HG03175 (cell line): ENCODE results near the gene ANKRD36.
"Not testable (repeated sequence)": the region's sequence is repeated elsewhere in the genome, so short reads cannot be mapped to it uniquely, and the experiment has no call there.

Experiments used
- ATAC-seq: cut with Tn5 transposase; IDR thresholded peaks from one replicate; pipeline ENCODE4 v1.9.1; 2021; ENCODE audit warnings: mild to moderate bottlenecking, moderate library complexity; ENCODE audit not compliant: unreplicated experiment

ANKRD36 gene

DNA sequence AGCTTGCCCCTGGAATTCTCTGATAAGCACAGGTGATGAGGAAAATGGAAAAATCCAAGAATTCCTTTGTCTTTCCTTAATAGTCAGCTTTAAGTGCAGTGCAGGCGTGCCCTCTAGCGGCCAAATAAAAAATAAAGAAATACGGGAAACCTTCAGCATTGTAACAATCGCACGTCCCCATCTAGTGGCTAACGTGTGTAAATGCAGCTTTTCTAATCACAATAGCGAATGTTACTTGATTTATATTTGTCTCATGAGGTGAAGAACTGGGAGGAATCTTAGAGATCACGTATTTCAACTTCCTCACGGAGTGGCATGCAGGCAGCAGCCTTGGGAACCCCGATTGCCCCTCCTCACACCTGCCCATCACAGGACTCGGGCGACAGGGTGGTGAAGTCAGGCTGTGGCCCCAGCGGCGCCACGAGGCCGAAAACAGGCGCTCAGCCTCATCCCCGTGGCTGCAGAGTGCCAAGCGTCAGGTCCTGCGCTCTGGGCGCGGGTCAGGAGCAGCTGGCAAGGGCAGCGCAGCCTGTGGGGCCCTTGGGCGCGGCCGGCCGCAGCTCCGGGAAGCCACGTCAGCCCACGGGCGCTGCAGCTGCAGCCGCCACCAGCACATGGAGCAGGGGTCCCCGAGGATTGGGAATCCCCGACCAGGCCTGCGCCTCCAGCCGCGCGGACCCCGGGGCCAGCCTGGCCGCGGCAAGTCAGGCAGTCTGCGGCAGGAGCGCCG is 468 bp upstream of the ANKRD36 start:
- peak; percentile 48 for ATAC-seq

DNA sequence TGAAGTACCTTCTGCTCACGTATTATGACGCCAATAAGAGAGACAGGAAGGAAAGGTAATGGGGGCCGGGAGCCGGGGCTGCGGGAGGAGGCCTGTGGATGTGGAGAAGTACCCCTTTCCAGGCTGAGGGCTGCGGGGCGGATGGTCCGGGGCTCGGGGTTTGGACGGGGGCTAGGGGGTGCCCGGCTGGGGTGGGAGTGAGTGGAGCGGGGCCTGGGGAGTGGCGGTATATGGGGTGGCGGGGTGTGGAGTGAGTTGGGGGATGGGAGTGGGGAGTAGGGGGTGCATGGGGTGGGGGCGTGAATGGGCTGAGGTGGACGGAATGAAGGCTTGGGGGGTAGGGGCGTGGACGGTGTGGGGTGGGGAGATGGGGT is 916 bp downstream of the ANKRD36 start:
- ATAC-seq = not testable (repeated sequence)

DNA sequence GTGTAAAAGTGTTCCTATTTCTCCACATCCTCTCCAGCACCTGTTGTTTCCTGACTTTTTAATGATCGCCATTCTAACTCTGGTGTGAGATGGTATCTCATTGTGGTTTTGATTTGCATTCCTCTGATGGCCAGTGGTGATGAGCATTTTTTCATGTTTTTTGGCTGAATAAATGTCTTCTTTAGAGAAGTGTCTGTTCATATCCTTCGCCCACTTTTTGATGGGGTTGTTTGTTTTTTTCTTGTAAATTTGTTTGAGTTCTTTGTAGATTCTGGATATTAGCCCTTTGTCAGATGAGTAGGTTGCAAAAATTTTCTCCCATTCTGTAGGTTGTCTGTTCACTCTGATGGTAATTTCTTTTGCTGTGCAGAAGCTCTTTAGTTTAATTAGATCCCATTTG is 16.1 kb downstream of the ANKRD36 start:
- ATAC-seq = not testable (repeated sequence)

DNA sequence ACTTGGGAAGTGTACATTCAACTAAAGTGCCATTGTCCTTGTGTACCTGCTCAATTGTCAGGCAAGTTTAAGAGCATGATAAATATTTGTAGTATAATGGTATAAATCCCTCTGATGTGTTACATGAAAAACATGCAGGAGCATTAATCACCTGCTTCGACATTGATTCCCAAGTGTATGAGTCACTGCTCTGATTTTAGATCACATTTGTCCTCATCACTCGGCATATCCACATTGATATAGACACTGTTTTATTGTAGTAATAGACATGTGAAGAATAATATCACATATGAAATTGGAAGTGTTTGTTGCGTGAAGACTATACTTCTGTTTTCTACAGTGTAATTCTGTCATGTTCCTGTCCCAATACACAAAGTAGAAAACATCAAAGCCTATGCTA is 31.1 kb downstream of the ANKRD36 start:
- ATAC-seq = not testable (repeated sequence)

DNA sequence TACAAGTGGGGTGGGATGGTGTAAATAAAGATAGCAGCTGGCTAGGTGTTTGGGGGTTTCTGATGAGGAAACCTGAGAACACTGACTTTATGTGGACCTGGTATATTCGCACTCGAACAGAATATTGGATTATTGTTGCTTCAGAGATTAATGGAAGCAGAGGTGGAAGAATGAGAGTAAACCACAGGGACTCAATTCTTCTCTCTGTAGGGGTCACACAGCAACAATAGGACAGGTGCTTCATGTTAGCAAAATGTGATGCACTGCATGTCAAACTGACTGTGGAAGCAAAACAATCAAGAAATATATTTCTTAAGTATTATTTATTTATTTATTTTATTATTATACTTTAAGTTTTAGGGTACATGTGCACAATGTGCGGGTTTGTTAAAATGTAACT is 53.6 kb downstream of the ANKRD36 start:
- not testable (repeated sequence) for ATAC-seq

DNA sequence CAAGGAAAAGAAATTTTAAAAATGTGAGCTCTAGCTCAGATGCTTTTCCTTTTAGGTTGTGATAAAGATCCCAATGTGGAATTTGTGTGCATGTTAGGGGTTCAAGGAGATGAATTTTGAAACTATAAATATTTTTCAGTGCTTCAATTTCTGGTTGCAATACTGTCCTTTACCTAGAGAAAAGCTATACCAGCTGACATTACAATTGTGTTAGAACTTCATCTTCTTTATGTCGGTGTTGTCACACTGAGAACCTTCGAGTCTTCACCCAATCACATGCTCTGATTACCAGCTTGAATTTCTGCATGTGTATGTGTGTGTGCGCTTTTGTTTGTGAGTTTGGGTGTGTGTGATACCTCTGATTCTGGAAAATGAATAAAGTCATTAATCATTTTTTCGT is 55.0 kb downstream of the ANKRD36 start:
- ATAC-seq = not testable (repeated sequence)

DNA sequence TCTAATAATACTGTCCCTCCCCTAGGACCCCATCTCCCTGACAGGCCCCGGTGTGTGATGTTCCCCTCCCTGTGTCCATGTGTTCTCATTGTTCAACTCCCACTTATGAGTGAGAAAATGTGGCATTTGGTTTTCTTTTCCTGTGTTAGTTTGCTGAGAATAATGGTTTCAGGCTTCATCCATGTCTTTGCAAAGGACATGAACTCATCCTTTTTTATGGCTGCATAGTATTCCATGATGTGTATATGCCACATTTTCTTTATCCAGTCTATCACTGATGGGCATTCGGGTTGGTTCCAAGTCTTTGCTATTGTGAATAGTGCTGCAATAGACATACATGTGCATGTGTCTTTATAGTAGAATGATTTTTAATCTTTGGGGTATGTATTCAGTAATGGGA is 55.6 kb downstream of the ANKRD36 start:
- ATAC-seq = not testable (repeated sequence)

DNA sequence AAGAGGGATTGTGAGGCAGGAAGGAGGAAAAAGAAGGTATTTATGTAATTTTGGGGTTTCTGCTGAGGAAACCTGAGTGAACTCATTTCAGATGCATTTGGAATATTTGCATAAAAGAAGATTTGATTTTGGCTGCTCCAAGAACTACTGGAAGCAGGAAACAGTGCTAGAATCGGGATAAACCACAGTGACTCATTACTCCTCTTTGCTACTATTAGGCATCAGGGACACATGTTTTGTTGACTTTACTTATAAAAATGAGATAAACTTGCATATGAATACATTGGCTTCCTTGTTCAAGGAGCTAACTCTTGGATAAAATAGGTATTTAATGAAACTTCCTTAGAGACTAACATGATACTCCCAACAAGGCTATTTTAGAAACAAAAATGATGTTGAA is 67.4 kb downstream of the ANKRD36 start:
- ATAC-seq = not testable (repeated sequence)

DNA sequence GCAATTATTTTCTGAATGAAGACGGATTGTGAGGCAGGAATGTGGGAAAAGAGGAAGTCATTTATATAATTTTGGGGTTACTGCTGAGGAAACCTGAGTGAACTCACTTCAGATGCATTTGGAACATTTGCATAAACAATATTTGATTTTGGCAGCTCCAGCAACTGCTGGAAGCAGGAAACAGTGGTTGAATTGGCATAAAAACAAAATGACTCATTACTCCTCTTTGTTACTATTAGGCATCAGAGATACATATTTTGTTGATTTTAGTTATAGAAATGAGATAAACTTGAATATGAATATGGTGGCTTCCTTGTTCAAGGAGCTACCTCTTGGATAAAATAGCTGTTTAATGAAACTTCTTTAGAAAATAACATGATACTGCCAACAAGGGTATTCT is 82.4 kb downstream of the ANKRD36 start:
- ATAC-seq = not testable (repeated sequence)

DNA sequence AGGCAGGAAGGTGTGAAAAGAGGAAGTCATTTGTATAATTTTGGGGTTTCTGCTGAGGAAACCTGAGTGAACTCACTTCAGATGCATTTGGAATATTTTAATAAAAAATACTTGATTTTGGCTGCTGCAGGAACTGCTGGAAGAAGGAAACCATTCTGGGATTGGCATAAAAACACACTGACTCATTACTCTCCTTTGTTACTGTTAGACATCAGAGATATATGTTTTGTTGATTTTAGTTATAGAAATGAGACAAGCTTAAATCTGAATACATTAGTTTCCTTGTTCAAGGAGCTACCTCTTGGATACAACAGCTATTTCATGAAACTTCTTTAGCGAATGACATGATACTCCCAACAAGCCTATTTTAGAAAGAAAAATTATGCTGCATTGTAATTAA is 84.3 kb downstream of the ANKRD36 start:
- not testable (repeated sequence) for ATAC-seq

DNA sequence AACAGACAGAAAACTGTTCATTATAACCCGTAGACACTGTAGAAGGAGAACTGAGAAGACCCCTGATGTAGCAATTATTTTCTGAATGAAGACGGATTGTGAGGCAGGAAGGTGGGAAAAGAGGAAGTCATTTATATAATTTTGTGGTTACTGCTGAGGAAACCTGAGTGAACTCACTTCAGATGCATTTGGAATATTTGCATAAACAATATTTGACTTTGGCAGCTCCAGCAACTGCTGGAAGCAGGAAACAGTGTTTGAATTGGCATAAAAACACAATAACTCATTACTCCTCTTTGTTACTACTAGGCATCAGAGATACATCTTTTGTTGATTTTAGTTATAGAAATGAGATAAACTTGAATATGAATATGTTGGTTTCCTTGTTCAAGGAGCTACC is 87.9 kb downstream of the ANKRD36 start:
- not testable (repeated sequence) for ATAC-seq

DNA sequence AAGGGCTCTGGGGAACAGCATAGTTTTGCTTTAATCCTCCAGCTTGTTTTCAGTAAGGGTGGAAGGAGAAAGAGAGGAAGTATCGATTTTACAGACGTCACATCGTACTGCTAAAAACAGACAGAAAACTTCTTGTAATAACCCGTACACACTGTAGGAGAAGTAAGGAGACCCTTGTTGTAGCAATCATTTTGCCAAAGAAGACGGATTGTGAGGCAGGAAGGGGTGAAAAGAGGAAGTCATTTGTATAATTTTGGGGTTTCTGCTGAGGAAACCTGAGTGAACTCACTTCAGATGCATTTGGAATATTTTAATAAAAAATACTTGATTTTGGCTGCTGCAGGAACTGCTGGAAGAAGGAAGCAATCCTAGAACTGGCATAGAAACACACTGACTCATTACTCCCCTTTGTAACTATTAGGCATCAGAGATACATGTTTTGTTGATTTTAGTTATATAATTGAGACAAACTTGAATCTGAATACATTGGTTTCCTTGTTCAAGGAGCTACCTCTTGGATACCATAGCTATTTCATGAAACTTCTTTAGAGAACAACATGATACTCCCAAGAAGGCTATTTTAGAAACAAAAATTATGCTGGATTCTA is 89.8 kb downstream of the ANKRD36 start:
- not testable (repeated sequence) for ATAC-seq

DNA sequence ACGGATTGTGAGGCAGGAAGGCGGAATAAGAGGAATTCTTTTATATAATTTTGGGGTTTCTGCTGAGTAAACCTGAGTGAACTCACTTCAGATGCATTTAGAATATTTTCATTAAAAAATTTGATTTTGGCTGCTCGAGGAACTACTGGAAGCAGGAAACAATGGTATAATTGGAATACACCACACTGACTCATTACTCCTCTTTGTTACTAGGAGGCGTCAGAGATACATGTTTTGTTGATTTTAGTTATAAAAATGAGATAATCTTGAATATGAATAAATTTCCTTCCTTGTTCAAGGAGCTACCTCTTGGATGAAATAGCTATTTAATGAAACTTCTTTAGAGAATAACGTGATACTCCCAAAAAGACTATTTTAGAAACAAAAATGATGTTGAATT is 97.4 kb downstream of the ANKRD36 start:
- ATAC-seq = no peak

DNA sequence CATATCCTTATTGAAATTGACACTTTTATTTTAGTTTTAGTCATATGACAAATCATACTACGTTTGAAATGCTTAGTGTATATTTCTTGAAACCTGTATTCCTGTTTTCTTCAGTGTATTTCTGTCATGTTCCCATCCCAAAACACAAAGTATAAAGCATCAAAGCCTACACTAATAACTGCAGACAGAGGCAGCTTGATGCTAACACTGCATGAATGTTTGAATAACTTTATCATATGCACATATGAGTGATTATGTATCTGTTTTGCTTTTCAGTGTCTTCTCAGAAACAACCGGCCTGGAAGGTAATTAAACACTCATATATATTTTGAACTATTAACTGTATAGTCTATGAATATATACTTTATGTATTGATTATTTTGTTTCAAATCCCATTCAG is 102.1 kb downstream of the ANKRD36 start:
- ATAC-seq = not testable (repeated sequence)

DNA sequence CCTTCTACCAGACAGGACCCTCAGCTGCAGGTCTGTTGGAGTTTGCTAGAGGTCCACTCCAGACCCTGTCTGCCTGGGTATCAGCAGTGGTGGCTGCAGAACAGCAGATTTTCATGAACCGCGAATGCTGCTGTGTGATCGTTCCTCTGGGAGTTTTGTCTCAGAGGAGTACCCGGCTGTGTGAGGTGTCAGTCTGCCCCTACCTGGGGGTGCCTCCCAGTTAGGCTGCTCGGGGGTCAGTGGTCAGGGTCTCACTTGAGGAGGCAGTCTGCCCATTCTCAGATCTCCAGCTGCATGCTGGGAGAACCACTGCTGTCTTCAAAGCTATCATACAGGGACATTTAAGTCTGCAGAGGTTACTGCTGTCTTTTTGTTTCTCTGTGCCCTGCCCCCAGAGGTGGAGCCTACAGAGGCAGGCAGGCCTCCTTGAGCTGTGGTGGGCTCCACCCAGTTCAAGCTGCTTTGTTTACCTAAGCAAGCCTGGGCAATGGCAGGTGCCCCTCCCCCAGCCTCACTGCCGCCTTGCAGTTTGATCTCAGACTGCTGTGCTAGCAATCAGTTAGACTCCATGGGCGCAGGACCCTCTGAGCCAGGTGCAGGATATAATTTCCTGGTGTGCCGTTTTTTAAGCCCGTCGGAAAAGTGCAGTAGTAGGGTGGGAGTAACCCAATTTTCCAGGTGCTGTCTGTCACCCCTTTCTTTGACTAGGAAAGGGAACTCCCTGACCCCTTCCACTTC is 118.1 kb downstream of the ANKRD36 start:
- not testable (repeated sequence) for ATAC-seq

DNA sequence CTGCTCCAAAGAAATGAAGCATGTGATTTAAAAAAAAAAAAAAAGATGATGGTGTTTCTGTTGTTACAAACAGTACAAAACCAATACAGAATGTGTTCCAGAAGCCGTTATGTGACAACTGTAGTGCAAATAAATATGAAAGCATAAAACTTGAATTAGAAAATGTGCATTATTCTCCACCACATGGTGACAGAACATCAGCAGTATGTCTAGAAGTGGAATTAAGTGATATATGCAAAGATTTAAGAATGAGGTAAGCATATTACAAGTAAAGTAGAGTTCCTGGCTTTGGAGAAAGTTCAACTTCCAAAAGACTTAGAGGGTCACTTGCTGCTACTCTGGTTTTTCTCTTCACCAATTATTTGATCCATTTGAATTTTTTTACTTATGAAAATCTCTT is 120.0 kb downstream of the ANKRD36 start:
- not testable (repeated sequence) for ATAC-seq

DNA sequence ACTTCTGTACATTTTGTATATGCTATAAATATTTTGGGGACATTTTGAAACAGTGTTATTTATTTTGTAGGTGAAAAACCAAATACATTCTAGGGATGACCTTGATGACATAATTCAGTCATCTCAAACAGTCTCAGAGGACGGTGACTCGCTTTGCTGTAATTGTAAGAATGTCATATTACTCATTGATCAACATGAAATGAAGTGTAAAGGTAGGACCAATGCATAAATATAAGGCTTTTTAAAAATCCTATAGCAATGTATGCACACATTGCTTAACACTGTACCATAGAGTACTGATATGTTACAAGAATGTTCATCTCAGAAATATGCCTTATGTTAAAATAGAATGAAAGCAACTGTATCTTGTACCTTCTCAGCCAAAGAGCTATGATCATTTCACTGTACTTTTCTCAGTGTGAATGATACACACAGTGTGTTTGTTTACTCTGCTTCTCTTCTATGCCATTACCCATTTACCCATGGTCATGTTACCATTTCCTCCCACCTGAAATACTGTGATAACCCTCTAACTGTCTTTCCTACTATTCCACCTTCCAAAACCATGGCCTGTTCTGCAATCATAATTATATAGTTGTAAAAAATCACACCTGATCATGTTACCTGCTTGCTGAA is 120.8 kb downstream of the ANKRD36 start:
- ATAC-seq = not testable (repeated sequence)

DNA sequence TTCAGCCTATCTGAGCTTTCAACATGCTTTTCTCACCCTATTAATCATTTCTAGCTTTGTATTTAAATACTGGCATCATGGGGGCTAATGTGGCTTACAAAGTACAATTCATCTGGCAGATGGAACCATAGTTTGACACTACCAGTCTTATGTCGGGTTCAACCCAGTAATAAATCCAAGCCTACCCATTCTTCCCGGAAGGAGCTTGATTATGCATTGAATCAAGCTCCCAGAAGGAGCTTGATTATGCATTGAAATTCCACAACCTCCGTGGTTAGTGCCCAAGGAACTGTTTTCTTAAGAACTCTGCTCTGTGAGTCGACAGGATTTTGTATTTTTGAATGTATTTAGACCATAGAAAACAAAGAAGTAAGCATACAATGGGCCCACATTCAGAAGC is 148.2 kb downstream of the ANKRD36 start:
- ATAC-seq = not testable (repeated sequence)

DNA sequence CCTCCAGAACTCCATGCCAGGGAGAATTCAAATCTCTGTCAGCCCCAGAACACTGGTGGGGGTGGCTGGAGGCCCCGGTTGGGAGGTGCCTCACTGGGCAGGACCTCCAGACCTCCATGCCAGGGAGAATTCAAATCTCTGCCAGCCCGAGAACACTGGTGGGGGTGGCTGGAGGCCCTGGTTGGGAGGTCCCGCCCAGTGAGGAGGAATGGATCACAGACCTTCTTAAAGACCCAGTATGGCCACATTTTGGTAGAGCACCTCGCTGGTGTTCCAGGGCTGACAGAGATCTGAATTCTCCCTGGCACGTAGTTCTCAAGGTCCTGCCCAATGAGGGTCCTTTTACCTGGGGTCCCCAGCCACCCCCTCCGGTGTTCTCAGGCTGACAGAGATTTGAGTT is 153.5 kb downstream of the ANKRD36 start:
- ATAC-seq = not testable (repeated sequence)

DNA sequence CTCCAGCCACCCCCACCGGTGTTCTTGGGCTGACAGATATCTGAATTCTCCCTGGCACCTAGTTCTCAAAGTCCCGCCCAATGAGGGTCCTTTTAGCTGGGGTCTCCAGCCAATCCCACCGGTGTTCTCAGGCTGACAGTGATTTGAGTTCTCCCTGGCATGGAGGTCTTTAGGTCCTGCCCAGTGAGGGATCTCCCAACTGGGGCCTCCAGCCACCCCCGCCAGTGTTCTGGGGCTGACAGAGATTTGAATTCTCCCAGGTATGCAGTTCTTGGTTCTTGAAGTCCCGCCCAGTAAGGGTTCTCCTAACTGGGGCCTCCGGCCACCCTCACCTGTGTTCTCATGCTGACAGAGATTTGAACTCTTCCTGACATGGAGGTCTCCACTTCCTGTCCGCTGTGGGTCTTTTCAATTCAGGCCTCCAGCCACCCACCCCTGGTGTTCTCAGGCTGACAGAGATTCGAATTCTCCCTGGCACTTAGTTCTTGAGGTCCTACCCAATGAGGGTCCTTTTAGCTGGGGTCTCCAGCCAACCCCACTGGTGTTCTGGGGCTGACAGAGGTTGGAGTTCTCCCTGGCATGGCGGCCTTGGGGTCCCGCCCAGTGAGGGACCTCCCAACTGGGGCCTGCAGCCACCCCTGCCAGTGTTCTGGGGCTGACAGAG is 154.6 kb downstream of the ANKRD36 start:
- ATAC-seq = no peak

DNA sequence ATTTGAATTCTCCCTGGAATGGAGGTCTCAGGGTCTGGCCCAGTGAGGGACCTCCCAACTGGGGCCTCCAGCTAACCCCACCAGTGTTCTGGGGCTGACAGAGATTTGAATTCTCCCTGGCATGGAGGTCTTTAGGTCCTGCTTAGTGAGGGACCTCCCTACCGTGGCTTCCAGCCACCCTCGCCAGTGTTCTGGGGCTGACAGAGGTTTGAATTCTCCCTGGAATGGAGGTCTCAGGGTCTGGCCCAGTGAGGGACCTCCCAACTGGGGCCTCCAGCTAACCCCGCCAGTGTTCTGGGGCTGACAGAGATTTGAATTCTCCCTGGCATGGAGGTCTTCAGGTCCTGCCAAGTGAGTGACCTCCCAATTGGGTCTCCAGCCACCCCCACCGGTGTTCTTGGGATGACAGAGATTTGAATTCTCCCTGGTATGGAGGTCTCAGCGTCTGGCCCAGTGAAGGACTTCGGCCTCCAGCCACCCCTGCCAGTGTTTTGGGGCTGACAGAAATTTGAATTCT is 155.2 kb downstream of the ANKRD36 start:
- not testable (repeated sequence) for ATAC-seq
